HL-60 (cell line): Measurements from ENCODE around the gene ZSWIM4.
"Not testable (repeated sequence)": the region's sequence is repeated elsewhere in the genome, so short reads cannot be mapped to it uniquely, and the experiment has no call there.

ENCODE experiments used
- CTCF ChIP-seq: IDR thresholded peaks from one replicate; pipeline ENCODE4 v1.5.1; 2011; ENCODE audit warnings: low read length, control low read depth, inconsistent platforms; ENCODE audit not compliant: insufficient read depth
- GABPA ChIP-seq: IDR thresholded peaks from 2 replicates; pipeline ENCODE4 v1.6.1; 2012; ENCODE audit warnings: low read depth
- POLR2AphosphoS5 ChIP-seq: IDR thresholded peaks from 2 replicates; pipeline ENCODE4 v1.6.1; 2012; ENCODE audit warnings: low read depth
- REST ChIP-seq: IDR thresholded peaks from 2 replicates; pipeline ENCODE4 v1.6.1; 2012; ENCODE audit warnings: low read depth; ENCODE audit not compliant: insufficient replicate concordance
- SPI1 ChIP-seq: IDR thresholded peaks from 2 replicates; pipeline ENCODE4 v1.6.1; 2012; ENCODE audit warnings: low read depth, mild to moderate bottlenecking, borderline replicate concordance

- not testable (repeated sequence) for TF ChIP-seq POLR2AphosphoS5, CTCF, REST, SPI1, GABPA
Observed at GRCh38 chr19:13779794-13780193, 15.4 kb upstream of the ZSWIM4 start.
